Neural crest cell (in vitro differentiated cells): Measurements from ENCODE around the gene RTN4R. TPM values are rescaled to one million over a fixed set of nuclear protein-coding genes. Genes with fewer than 3 reads are reported as not detected.

Experiments used
- DNase-seq: peaks from one replicate; pipeline ENCODE4 v3.0.0; 2021; ENCODE audit warnings: low read depth, mixed read lengths, low spot score
- H3K27ac Mint-ChIP-seq: one replicate; pipeline ENCODE4 v1.8.0; 2021; ENCODE audit warnings: mild to moderate bottlenecking, mixed read lengths; ENCODE audit not compliant: unreplicated experiment
- H3K27me3 Mint-ChIP-seq: 2 replicates; pipeline ENCODE4 v1.8.0; 2021; ENCODE audit warnings: low read depth, mild to moderate bottlenecking, mixed read lengths
- H3K36me3 Mint-ChIP-seq: 2 replicates; pipeline ENCODE4 v1.8.0; 2021; ENCODE audit warnings: low read depth, mild to moderate bottlenecking, mixed read lengths
- H3K4me1 Mint-ChIP-seq: 2 replicates; pipeline ENCODE4 v1.8.0; 2021; ENCODE audit warnings: mixed read lengths
- H3K4me3 Mint-ChIP-seq: one replicate; pipeline ENCODE4 v1.8.0; 2021; ENCODE audit warnings: mild to moderate bottlenecking, mixed read lengths
- H3K9me3 Mint-ChIP-seq: 2 replicates; pipeline ENCODE4 v1.8.0; 2021; ENCODE audit warnings: mixed read lengths
- CTCF ChIP-seq: fragments of 200-600 bp; sonication (generic); conservative IDR thresholded peaks from 2 replicates; pipeline ENCODE4 v1.5.0; 2021; ENCODE audit warnings: antibody characterized with exemption, mild to moderate bottlenecking
- total RNA-seq: library from RNA; stranded (reverse); gene quantifications from 2 replicates; pipeline ENCODE4 v1.2.1, GENCODE V29; 2021

Gene RTN4R
- total RNA-seq, 1 donor from 2014 or later: 19.0 TPM

- no peak for TF ChIP-seq CTCF
- no peak overlapping the region for H3K4me3 Mint-ChIP-seq
- DNase-seq: no peak
- H3K9me3 Mint-ChIP-seq: no peaks in the 10 kb centered on the region
- H3K4me1 Mint-ChIP-seq: peaks cover 19% of the 10 kb centered on the region
- H3K27me3 Mint-ChIP-seq: no peaks in the 10 kb centered on the region
- H3K27ac Mint-ChIP-seq: no peak overlapping the region
- H3K36me3 Mint-ChIP-seq: no peaks in the 10 kb centered on the region
These were observed 31.9 kb downstream of the RTN4R start for GRCh38 chr22:20236052-20236717.

- no peak for TF ChIP-seq CTCF
- Mint-ChIP-seq H3K4me3 (no peak overlapping the region), H3K27ac (peak overlapping the region; percentile 92), H3K36me3 (no peaks in the 10 kb centered on the region), H3K27me3 (no peaks in the 10 kb centered on the region), H3K9me3 (no peaks in the 10 kb centered on the region), H3K4me1 (peaks cover 14% of the 10 kb centered on the region)
- DNase-seq: no peak
These were observed 32.6 kb downstream of the RTN4R start for GRCh38 chr22:20235389-20235991.

GRCh38 chr22:20234760-20235388 is 33.2 kb downstream of the RTN4R start:
- Mint-ChIP-seq H3K27me3 (no peaks in the 10 kb centered on the region), H3K36me3 (no peaks in the 10 kb centered on the region), H3K9me3 (no peaks in the 10 kb centered on the region), H3K4me1 (peaks cover 9% of the 10 kb centered on the region), H3K4me3 (no peak overlapping the region), H3K27ac (peak overlapping the region; percentile 92)
- DNase-seq: no peak
- no peak for TF ChIP-seq CTCF

- no peak for TF ChIP-seq CTCF
- peaks cover 9% of the 10 kb centered on the region for H3K4me1 Mint-ChIP-seq
- no peak overlapping the region for H3K27ac Mint-ChIP-seq
- no peaks in the 10 kb centered on the region for H3K9me3 Mint-ChIP-seq
- H3K27me3 Mint-ChIP-seq: no peaks in the 10 kb centered on the region
- no peak for DNase-seq
- no peaks in the 10 kb centered on the region for H3K36me3 Mint-ChIP-seq
- no peak overlapping the region for H3K4me3 Mint-ChIP-seq
These were observed 33.8 kb downstream of the RTN4R start for GRCh38 chr22:20234314-20234682.

- Mint-ChIP-seq H3K27ac (no peak overlapping the region), H3K36me3 (no peaks in the 10 kb centered on the region), H3K27me3 (no peaks in the 10 kb centered on the region), H3K9me3 (no peaks in the 10 kb centered on the region), H3K4me3 (no peak overlapping the region), H3K4me1 (peaks cover 9% of the 10 kb centered on the region)
- TF ChIP-seq CTCF: no peak
- DNase-seq: no peak
These were observed 34.5 kb downstream of the RTN4R start for GRCh38 chr22:20233351-20234313.
